ENCODE results near the gene TMEM9.

DNA sequence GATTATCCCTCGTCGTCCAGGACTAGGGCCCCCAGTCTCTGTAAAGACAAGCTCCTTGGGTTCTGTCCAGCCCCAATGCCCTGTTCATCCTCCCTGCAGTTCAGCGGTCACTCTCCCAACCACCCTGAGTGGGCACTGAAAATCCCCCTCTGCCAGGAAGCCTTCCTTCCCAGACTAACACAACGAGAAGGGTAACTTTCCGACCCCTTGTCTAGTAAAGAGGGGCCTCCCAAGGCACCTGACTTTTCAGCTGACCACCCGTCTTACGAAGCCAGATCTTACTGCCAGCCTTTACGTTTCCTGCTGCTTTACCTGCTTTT is 13.4 kb downstream of the TMEM9 start:
- TF ChIP-seq, protein P1, sequence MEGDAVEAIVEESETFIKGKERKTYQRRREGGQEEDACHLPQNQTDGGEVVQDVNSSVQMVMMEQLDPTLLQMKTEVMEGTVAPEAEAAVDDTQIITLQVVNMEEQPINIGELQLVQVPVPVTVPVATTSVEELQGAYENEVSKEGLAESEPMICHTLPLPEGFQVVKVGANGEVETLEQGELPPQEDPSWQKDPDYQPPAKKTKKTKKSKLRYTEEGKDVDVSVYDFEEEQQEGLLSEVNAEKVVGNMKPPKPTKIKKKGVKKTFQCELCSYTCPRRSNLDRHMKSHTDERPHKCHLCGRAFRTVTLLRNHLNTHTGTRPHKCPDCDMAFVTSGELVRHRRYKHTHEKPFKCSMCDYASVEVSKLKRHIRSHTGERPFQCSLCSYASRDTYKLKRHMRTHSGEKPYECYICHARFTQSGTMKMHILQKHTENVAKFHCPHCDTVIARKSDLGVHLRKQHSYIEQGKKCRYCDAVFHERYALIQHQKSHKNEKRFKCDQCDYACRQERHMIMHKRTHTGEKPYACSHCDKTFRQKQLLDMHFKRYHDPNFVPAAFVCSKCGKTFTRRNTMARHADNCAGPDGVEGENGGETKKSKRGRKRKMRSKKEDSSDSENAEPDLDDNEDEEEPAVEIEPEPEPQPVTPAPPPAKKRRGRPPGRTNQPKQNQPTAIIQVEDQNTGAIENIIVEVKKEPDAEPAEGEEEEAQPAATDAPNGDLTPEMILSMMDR (IDR thresholded peaks at IDR 0.05; ENCODE audit: low read depth, low read length) = no peak
- TF ChIP-seq EZH2phosphoT487 (IDR thresholded peaks at IDR 0.05; ENCODE audit: low read depth) = no peak
